Bronchial epithelial cell (primary cell): ENCODE data around the gene ST7L. TPM values are rescaled to one million over a fixed set of nuclear protein-coding genes. Genes with fewer than 3 reads are reported as not detected.

Source experiments
- DNase-seq: peaks from one replicate; pipeline ENCODE4 v3.0.0-alpha.2; 2010; ENCODE audit warnings: low read depth
- FAIRE-seq: peaks from 2 replicates; lab custom pipeline; 2011; peaks lifted over from hg19 to GRCh38; lab: Jason Lieb, UNC
- H3K27me3 ChIP-seq: 2 replicates; pipeline ENCODE4 v1.5.1; 2011; ENCODE audit warnings: low read length; ENCODE audit not compliant: control insufficient read depth, insufficient read depth
- H3K36me3 ChIP-seq: 2 replicates; pipeline ENCODE4 v1.5.1; 2011; ENCODE audit warnings: low read length; ENCODE audit not compliant: control insufficient read depth, insufficient read depth
- H3K4me3 ChIP-seq: 2 replicates; pipeline ENCODE4 v1.5.1; 2011; ENCODE audit warnings: mild to moderate bottlenecking, low read depth, low read length, control low read depth
- total RNA-seq: library from RNA; depleted of rRNA; stranded (reverse); fragments of >200 nt; gene quantifications from 2 replicates; pipeline ENCODE4 v1.2.1, GENCODE V29; 2014
- TF ChIP-seq, protein P1 (sequence below): IDR thresholded peaks from 2 replicates; pipeline ENCODE4 v1.5.1; 2011; ENCODE audit warnings: mild to moderate bottlenecking, moderate library complexity, low read length, control low read depth, inconsistent platforms; ENCODE audit not compliant: insufficient read depth, severe bottlenecking

Gene ST7L
- total RNA-seq, 1 donor from 2014 or later = 10.8 TPM

DNA sequence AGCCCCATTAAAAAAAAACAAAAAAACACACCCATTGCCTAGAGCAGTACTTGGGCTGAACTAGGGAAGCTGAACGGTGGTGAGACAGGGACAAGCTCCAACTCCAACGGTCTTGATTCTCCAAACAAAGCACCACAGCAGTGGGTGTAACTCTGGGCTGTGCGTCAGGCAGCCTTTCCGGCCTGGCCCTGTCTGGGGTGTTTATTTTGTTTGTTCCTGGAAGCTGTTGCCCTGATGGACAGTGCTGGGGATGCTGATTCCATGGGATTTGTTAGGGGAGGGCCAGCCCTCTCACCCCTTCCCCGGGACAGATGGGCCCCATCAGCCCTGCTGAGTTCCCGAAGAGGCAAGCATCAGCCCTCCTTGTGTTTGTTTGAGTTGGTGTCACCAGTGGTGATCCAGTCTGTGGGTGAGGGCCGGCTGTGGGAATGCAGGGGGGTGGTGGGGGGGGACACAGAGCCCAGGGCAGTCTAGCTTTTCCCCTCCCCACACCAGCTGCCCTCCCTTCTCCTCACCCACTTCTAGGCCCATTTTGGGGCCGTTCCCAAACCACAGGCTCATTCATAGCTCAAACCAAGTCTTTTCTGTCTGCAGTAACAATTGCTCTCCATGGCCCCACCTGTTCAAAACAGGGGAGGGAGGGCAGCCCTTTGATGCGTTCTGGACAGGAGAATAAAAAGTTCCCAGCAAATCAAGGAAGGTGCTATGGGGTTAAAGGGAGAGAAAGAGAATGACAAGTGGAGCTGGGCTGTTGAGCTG lies 105.7 kb downstream of the ST7L start:
- TF ChIP-seq, protein P1, sequence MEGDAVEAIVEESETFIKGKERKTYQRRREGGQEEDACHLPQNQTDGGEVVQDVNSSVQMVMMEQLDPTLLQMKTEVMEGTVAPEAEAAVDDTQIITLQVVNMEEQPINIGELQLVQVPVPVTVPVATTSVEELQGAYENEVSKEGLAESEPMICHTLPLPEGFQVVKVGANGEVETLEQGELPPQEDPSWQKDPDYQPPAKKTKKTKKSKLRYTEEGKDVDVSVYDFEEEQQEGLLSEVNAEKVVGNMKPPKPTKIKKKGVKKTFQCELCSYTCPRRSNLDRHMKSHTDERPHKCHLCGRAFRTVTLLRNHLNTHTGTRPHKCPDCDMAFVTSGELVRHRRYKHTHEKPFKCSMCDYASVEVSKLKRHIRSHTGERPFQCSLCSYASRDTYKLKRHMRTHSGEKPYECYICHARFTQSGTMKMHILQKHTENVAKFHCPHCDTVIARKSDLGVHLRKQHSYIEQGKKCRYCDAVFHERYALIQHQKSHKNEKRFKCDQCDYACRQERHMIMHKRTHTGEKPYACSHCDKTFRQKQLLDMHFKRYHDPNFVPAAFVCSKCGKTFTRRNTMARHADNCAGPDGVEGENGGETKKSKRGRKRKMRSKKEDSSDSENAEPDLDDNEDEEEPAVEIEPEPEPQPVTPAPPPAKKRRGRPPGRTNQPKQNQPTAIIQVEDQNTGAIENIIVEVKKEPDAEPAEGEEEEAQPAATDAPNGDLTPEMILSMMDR = no peak
- Histone ChIP-seq H3K27me3 (no peaks in the 10 kb centered on the region), H3K4me3 (no peak overlapping the region), H3K36me3 (no peaks in the 10 kb centered on the region)
- DNase-seq (peak; percentile 62), FAIRE-seq (no peak)

DNA sequence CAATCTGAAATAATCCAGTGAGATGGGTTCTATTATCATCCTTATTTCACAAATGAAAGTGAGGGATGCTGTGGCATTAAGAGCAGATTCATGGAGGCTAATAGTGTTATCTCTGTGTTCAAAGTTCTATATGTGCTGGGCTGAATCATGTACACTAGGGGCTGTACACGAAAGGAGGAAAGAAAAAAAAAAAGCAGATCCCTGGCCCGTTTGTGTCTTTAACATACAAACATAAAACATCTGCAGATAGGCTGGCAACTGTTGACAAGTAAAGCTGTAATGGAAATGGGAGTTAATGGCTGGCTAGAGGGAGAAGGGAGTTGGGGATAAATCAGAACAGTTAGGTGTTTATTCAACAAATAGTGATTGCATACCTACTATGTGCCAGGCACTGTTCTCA lies 107.0 kb downstream of the ST7L start:
- Histone ChIP-seq H3K4me3 (no peak overlapping the region), H3K36me3 (no peaks in the 10 kb centered on the region), H3K27me3 (peaks cover 2% of the 10 kb centered on the region)
- TF ChIP-seq, protein P1 = no peak
- FAIRE-seq = no peak
- DNase-seq = no peak

DNA sequence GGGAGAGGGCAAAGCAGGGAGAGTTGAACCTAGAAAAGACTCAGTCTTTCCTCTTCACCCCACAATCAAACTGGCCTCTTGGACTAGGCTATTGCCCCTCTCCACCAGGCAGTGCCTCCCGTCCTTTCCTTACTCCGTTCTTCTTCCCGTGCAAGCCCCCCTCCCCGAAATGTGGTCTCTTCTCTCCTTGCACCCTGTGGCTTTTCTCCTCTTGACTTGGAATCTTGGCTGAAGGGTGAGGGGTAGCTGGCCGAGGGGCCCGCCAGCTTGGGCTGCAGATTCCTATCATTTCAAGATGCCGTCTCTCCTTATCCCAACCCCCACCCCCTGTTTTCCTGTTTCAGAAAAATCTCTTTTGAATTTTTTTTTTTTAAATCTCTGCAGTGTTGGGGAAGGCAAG lies 108.6 kb downstream of the ST7L start:
- DNase-seq (no peak), FAIRE-seq (no peak)

DNA sequence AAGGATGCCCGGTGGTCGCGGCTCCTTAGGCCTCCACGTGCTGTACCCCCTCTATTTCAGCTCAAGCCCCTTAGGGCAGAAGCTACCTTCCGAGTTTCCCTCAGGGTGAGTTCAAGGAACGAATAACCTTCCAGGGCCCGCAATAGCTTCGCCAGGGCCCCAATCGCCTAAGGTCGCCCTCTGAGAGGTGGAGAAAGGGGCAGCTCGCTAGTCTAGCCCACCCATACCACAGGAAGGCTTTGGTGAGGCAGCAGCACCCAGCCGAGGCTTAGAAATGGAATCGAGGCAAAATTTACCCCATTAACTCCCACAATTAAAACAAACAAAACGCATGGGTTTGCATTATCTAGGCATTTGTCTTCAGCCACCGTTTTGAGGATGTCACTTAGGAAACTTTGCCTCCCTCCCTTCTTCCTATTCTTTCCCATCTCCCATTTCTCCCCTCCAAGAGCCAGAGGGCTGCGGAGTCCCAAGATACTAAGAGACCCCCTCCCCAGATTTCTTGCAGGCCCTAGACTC lies 109.2 kb downstream of the ST7L start:
- peaks cover 2% of the 10 kb centered on the region for H3K27me3 ChIP-seq
- no peak for DNase-seq
- FAIRE-seq = no peak
- no peak overlapping the region for H3K4me3 ChIP-seq
- H3K36me3 ChIP-seq = no peaks in the 10 kb centered on the region
- TF ChIP-seq, protein P1 = no peak

More for the DNA sequence above, 108.6 kb downstream of the ST7L start:
- TF ChIP-seq, protein P1 = no peak
- H3K36me3 ChIP-seq = no peaks in the 10 kb centered on the region
- H3K27me3 ChIP-seq = peaks cover 2% of the 10 kb centered on the region
- H3K4me3 ChIP-seq = no peak overlapping the region

DNA sequence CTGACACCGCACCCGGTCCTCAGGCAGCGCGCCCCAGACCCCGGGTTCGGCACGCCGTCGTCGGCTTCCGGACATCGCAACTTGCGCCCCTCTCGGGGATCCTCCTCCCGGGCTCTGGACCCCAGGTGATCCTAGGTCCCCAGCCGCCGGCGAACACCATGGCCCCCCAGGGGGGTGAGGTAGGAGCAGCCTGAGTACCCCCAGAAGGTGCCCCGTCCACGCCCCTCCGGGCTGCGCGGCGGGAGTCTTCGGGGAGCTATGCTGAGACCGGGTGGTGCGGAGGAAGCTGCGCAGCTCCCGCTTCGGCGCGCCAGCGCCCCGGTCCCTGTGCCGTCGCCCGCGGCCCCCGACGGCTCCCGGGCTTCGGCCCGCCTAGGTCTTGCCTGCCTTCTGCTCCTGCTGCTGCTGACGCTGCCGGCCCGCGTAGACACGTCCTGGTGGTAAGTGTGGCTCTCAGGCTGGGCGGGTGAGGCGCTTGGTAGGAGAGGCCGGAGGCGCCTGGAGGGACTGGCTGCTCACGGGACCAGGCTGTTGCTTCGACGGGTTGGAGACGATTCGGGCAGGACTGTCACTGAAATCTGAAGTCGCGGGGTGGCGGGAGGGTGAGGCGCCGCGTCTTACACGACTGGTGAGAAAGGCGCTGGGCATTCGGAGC lies 109.8 kb downstream of the ST7L start:
- TF ChIP-seq, protein P1 = no peak
- Histone ChIP-seq H3K27me3 (peaks cover 2% of the 10 kb centered on the region), H3K36me3 (no peaks in the 10 kb centered on the region), H3K4me3 (peak overlapping the region; percentile 47)
- FAIRE-seq (no peak), DNase-seq (no peak)
